ENCODE measurements around the gene VAV2.

Gene VAV2

DNA sequence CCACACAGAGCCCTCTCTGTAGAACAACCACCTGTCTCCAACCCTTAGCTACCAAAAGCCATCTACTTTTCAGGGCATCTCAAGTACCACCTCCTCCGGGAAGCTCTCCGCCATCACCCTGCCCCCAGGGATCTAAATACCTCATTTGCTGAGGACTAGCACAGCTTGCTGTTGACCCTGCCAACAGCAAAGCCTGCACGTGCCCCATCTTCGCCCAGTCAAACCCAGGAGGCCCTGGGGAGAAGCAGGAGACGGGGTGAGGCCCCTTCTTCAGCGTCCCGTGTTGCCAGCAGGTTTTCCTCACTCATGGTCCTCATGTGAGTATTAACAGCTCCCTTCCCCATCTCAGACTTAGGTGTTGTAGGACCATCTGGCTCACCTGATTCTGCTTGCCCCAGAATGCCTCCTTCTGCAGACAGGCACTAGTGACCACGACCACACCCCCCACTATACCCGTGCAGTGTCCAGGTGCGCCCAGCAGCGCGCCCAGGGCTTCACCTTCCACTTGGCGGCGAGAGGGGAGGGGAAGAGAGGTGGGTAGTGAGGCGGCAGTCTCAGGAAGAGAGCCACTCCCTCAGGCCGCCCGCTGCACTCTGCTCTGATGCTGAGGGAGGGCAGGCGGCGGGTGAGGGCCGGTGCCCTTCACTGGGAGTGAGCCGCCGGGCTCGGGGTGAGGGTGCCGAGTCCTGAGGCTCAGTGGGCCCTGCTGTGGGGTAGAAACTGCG, 11.1 kb downstream of the VAV2 start:
- DNase-seq (ENCODE audit: low read depth): no peak

DNA sequence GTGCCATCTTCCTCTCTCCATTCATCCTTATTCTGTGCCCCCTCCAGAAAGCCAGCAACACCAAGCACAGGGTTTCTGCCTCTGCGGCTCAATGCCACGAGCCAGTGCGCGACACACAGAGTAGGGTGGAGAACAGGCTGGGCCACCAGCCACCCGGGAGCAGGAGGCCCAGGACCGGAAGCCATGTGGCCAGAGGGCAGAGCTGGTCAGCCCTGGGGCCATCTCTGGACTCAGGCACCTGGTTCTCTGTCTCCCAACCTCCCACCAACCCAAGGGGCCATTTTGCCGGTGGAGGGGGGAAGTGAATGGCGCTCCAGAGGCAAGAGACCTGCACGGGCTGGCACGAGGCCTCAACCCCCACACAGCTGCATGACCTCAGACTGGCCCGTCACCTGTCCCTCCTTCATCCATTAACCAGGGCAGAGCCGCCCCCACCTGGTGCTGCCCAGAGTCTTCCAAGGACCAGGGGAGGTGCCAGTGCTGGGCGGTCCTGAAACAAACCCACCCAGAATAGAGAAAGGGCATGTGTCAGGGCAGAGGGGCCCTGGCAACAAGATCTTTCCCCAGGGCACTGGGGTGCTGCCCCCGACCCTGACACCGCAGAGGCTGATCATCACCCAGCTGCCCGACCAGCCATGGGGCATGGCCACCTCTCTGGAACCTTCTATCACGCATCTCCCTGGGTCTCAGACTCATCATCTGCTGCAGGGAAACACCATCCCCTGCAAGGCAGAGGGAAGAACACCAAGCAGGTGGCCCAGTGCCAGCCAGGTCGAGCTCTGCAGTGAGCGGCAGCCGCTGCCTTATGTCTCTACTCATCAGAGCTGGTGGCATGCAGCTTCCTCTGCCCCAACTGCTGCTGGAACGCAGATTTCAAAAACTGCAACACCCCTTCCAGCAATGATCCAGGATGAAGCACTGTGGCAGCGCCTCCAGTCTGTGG, 11.9 kb downstream of the VAV2 start:
- DNase-seq (ENCODE audit: low read depth): no peak

DNA sequence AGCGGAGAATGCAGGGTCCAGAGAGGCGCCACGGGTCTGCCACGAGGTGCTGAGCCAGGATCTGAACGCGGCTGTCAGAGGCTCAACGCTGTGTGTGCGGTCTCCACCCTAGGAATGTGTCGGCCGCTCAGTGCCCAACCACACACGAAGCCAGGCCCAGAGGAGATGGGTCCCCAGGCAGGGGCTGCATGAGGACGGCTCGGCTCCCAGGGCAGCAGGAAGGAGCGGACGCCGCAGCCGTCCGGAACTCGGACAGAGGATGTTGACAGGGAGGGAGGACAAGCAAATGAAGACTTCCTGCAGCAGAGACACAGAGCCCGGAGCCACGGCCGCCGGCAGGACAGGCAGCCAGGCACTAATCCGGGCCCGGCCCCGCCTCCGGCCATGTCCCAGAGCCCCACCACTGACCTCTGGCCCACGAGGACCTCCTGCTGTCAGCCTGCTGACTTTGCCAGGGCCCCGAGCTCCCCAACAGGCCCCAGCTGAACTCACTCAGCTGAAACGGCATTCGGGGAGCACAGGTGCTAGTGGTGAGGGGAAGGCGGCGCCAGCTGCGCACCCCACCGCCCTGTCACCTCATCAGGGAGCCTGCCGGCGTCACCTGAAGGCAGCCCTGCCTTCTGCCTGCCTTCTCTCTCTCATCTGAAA, 12.7 kb downstream of the VAV2 start:
- no peak for DNase-seq (ENCODE audit: low read depth)

DNA sequence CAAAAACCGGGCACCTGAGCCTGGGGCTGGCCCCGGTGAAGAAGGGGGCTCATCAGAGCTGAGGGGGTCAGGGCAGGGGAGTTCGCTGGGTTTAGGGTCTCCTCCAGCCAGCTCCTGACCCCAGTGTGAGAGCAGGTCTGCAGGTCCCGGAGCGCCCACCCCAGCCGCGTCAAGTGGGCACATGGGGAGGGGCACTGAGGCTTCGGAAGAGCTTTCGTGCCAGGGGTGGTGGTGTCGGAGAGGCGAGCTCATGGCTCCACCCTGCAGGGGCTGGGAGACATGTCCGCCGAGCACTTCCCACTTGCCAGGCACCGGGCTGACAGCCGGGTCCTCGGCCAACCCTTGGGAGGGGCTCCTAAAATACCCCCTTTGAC, 13.2 kb downstream of the VAV2 start:
- no peak for DNase-seq (ENCODE audit: low read depth)

DNA sequence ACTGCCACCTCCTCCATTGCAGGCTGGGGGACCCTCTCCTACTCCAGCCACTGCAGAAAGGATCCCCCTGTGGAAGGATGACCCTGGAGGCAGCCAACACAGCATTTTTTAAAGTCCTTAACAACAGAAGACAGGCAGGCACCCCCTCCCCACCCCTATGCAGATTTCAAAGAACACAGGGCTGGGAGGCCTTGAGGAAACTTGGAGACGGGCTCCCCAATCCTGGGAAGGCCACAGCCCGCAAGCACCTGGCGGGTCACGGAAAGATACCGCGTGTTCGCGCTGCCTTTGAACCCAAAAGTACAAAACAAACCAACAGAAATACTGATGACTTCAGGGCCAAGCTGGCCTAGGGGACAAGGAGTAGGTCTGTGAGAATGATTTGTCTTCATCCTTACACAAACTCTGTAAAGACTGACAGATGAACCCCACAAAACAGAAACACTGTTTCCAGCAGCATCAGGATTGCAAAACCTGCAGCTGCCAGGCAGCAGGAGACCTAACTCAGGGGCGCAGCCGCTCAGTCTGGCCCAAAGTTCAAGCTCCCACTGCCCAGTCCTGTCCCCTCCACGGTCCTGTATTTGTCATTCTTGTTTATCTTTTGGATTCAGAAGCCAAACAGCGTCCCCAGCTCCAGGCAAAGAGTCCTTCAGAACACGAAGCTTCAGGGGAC, 13.8 kb downstream of the VAV2 start:
- DNase-seq (ENCODE audit: low read depth): no peak

DNA sequence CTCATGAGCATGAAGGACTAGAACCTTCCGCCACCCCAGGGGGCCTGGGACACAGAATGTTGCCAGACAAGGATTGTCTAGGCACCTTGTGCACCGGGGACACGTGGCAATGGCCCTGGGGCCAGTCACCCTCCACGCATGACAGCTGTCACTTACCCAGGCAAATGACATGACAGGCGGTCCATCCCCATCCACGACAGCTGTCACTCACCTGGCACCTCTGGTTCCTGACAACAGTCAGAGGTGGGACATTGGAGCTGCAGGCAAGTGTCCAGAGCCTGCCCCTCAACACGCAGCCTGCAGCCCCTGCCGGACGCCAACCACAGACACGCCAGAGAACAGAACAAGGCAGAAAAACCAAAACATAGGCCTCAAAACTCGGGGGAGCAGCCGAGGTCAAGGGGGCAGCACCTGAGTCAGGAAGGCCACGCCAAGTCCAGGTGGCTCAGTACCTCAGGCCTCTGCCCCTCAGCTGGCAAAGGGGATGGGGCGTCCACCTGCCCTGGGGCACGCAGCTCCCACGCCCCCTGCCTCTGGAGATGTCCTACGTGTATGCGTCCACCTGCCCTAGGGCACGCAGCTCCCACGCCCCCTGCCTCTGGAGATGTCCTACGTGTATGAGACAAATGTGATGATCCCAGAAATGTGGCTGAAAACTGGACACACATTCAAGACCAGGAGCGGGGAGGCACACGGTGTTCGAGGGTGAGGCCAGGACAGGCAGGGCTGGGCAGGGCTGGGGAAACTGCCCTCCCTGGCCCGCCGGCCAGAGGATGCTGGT, 14.5 kb downstream of the VAV2 start:
- DNase-seq (ENCODE audit: low read depth): no peak

DNA sequence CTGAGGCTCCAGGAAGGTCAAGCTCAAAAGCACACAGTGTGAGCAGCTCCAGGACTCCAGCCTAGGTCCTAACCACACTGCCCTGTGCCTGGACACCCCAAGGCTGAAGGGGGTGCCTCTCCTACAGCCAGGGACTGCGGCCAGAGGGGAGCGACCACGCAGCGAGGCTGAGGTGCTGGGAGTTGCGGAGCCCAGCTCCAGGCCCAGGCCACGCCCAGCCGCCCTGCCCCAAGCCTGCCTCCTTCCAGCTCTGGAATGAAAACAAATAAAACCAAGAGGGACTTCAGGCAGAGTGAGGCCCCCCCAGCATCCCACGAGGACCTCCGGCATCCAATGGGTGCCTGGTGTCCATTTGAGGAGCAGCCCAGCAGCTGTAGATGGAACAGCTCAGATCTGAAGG, 15.2 kb downstream of the VAV2 start:
- DNase-seq (ENCODE audit: low read depth): no peak

DNA sequence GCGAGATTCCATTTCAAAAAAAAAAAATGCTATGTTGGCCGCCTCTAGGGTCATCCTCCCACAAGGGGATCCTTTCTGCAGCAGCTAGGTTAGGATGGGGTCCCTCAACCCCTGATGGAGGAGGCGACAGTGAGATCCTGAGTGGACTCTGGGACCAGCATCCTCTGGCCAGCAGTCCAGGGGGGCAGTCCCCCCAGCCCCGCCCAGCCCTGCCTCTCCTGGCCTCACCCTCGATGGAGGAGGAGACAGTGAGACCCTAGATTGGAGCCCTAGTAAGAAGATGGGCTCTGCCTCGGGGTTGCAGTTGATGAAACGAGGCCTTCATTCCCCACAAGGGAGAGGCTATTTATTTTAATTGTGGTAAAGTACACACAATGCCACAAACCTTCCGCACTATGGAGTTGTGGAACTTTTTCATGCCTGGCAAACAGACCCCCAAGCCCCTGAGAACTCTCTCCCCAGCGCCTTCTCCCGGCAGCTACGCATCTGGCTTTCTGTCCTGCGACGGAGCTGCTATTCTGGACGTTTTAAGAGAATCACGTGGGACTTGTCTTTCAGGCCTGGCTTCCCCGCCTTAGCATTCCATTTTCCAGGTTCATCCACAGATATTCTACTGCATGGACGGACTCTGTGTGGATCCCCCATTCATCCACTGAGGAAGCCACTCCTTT, 15.8 kb downstream of the VAV2 start:
- DNase-seq (ENCODE audit: low read depth): no peak

DNA sequence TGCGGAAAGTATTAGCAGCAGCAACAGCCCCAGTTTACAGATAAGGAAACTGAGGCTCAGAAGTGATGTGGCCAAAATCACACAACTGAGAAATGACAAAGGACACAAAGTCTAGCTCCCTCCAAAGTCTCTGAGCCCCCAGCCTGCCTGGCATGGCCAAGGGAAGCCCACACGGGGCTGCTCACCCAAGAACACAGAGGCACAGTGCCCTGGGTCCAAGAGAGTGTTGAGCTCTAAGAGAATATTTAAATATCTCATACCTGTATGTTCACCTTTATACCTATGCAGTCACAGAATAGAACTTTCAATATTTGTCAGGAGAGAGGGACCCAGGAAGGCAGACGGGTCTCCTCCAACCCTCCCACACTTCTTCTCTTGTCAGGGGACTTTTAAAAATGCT, 16.6 kb downstream of the VAV2 start:
- DNase-seq (ENCODE audit: low read depth): no peak

DNA sequence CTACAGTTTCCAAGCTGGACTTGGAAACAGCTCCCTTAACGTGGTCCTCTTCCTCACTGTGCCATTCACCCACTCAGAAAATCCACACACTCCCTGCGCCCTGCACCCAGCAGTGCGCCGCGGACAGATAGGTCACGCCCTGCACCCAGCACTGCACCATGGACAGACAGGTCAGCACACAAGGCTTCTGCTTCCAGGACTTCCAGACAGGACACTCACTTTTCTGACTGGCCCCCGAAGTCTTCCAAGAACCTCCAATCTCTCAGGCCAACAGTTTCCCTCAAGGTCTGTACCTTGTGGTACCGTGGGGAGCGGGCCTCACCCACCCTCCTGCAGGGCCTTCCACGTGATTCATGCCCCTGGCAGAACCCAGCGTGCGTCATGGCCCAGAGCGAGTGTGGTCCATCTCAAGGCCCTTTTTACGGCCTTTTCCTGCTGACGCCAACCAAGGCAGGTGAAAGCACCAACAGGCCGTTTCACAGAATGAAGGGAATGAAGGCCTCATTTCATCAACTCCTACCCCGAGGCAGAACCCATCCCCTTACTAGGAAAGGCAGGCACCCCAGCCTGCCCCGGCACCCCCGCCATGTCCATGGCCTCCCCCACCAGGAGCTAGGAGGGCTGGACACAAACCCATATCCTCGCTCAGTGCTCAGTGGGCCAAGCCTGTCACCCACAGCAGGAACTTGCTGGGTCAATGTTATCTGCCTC, 17.3 kb downstream of the VAV2 start:
- no peak for DNase-seq (ENCODE audit: low read depth)

DNA sequence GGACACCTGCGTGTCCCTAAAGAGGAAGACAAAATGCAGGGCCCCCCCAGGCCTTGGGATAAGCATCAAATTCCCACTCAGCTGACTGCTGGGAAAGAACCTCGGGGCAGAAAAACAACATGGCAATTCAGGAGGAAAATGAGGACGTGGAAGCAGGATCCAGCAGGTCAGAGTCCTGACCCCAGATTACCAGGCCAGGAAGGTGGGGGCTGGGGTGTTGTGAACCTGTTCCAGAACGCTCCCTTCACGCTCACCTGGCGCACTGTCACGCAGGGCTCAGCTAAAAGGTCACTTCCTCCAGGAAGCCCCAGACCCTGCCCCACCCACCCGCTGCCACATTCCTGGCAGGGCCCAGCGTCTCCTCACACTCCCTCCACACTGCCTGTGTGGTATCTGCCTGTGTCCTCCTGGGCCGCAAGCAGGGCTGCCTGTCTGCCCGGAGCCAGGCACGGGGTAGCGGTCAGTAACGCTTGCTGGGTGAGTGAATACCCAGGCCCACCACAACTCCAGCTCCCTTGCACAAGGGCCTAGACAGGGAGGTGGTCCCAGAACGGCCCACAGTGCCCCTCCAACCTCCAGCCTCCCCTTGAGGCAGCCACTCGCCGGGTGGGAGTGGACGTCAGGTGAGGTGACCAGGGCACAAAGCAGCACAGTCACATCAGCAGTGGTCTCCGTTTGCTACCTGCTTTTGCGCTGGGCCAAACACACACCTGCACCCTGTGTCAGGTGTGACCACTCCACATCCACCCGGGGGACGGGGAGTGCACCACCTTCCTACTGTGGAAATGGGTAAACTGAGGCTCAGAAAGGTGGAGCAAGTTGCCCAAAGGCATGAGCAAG, 18.1 kb downstream of the VAV2 start:
- DNase-seq (ENCODE audit: low read depth): no peak

DNA sequence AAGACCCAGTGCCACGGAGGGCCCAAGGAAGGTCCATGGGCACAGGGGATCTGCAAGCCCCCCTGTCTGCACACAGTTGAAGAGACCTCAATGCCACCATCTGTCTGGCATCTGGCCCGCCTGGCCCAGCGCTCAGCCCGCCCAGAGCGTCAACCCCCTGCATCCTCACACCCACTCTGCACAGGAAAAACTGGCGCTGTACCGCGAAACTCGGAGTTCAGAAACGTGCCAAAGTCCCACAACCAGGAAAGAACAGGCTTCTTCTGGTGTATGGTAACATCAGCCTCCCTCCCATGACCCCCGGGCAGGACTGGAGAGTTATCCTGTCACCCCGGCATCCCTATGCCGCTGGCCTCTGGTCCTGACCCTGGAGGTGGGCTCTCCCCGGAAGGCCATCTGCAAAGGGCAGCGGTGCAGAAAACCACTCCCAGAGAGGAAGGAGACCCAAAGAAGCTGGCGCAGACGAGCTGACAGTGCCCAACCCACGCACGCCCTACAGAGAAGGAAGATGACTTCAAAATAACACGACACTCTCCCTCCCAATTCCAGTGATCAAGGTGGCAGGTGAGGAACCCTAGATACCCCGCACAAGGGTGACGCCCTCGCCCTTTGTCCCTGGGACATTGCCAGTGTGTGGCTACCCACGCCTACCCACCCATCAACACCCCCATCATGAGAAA, 18.9 kb downstream of the VAV2 start:
- DNase-seq (ENCODE audit: low read depth): no peak

DNA sequence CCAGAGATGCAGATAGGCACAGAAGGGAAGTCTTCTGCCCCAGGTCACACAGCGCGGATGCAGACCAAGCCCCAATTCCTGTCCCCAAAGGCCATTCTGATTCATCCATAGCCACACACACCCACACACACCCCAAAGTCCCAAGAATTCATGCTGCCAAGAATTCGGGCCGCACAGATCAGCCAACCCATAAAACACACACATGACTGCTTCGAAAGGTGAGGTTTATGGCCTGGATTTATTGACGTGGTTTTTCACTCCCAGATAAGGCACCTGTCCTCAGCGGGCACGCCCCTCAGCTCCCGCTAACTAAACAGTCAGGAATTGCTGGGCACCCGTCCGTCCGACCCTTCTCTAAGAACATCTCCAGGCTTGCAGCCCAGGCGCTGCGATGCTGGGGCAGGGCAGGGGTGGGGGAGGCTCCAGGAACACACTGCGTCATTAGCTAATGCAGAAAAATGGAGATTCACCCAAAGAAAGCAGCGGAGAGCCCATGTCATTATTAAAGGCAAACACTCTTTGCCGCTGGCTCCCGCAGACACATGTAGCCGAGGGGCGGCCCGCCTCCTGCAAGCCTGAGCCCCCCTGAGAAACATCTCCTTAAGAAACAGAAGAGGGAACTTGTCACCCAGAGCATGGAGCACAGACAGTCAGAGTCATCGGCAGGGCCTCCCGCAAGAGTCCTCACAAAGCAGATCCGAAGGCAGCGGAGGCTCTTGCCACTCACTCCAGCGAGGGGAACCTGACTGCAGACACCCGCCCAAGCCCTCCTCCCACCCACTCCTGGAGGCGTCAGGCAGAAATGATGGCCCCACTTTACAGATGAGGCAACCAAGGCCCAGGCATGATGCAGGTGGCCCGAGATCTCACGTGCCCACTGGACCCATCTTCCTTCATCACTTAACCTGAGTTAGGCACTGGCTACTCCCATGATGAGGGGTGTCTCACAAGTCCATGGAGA, 19.9 kb downstream of the VAV2 start:
- DNase-seq (ENCODE audit: low read depth): no peak

DNA sequence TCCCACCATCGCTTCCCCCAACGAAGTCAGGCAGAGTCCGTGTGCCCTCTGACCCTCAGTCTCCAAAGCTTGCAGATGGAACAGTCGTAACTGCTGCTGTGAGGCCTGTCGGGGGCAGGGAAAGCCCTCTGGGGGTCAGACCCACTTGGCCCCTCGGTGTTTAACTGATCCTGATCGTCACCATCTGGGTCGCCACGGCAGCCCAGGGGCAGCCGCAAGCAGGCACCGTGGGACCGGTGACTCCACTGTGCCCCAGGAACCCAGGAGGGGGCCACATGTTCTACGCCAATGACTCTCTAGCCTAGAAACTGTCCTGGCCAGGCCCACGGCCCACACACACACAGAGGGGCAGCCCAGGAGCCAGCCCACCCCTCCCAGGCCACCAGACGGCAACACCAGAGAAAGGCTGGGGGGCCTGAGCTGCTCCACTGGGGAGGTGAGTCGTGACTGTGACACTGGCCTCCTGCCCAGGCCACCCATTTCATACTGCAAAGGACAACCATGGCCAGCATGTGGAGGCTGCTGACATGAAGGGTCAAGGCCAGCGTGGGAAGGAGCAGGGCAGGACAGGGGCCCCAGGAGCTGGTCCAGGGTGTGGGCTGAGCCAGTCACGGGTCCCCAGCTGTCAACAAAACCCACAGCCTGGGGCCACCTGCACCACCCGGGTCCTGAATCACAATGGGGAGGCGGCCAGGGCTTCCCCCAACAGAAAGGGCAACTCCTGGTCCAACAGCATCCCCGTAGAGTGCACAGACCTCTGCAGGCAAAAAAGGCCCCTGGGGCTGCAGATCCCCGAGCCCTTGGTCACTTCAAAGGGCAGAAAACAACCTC, 20.8 kb downstream of the VAV2 start:
- DNase-seq (ENCODE audit: low read depth): no peak

DNA sequence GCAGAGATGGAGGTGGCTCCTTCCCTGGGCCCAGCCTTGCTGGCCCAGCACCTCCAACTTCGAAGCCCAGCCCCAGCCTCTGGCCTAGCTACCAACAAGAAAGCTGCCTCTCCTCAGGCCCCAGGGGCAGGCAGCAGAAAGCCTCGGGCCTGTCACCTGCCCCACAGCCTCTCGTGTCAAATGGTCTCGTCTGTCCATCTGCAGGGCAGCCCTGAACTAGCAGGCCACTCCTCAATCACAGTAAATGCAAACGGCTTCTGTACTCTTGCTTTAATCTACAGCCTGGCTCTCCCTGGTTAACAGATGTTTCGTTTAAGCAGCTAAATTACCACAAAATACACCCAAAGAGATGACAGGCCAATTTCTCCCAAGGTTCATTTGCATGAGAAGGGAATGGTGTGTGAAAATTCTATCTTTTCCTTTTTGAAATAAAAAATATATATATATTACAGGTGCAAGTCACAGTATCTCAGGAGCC, 21.5 kb downstream of the VAV2 start:
- DNase-seq (ENCODE audit: low read depth): no peak
